GM23338 (cell line): ENCODE results near the gene IL15RA. TPM values are rescaled to one million over a fixed set of nuclear protein-coding genes. Genes with fewer than 3 reads are reported as not detected.

Experiments used
- ATAC-seq: fragments of 200-7000 bp; cut with Tn5 transposase; 3 replicates; pipeline ENCODE4 v1.9.1; 2020
- DNase-seq: peaks from one replicate; pipeline ENCODE4 v3.0.0-alpha.2; 2015; ENCODE audit warnings: low spot score
- H2AFZ ChIP-seq: fragments of 200-600 bp; sonication (generic); 2 replicates; pipeline ENCODE4 v1.8.0; 2016; ENCODE audit warnings: antibody characterized with exemption, mild to moderate bottlenecking, moderate library complexity
- H3F3A ChIP-seq: fragments of 200-600 bp; sonication (generic); replicated peaks from 2 replicates; pipeline ENCODE4 v1.8.0; 2017; ENCODE audit warnings: antibody characterized with exemption, mixed run types, low read depth
- H3K27ac ChIP-seq: fragments of 200-600 bp; sonication (generic); 2 replicates; pipeline ENCODE4 v1.6.1; 2016; ENCODE audit warnings: low read depth
- H3K27me3 ChIP-seq: fragments of 200-600 bp; sonication (generic); 2 replicates; pipeline ENCODE4 v1.8.0; 2016; ENCODE audit warnings: mild to moderate bottlenecking, mixed run types, moderate library complexity; ENCODE audit not compliant: insufficient read depth
- H3K36me3 ChIP-seq: fragments of 200-600 bp; sonication (generic); 2 replicates; pipeline ENCODE4 v1.8.0; 2016; ENCODE audit warnings: mild to moderate bottlenecking; ENCODE audit not compliant: insufficient read depth
- H3K4me1 ChIP-seq: fragments of 200-600 bp; sonication (generic); 2 replicates; pipeline ENCODE4 v1.8.0; 2016; ENCODE audit warnings: mild to moderate bottlenecking, moderate library complexity; ENCODE audit not compliant: insufficient read depth
- H3K4me2 ChIP-seq: fragments of 200-600 bp; sonication (generic); 2 replicates; pipeline ENCODE4 v1.7.1; 2017; ENCODE audit warnings: mixed run types
- H3K4me3 ChIP-seq: fragments of 200-600 bp; sonication (generic); 2 replicates; pipeline ENCODE4 v1.6.1; 2016; ENCODE audit warnings: mixed run types
- H3K79me2 ChIP-seq: fragments of 200-600 bp; sonication (generic); replicated peaks from 2 replicates; pipeline ENCODE4 v1.8.0; 2017; ENCODE audit warnings: mild to moderate bottlenecking; ENCODE audit not compliant: insufficient read depth
- H3K9me2 ChIP-seq: fragments of 200-600 bp; sonication (generic); 2 replicates; pipeline ENCODE4 v1.8.0; 2017; ENCODE audit not compliant: insufficient read depth
- H4K20me1 ChIP-seq: fragments of 200-600 bp; sonication (generic); replicated peaks from 2 replicates; pipeline ENCODE4 v1.8.0; 2017; ENCODE audit warnings: mild to moderate bottlenecking; ENCODE audit not compliant: insufficient read depth
- H3K27ac Mint-ChIP-seq: 2 replicates; pipeline ENCODE4 v1.8.0; 2020; ENCODE audit warnings: inconsistent platforms, mild to moderate bottlenecking, moderate library complexity, mixed read lengths
- H3K27me3 Mint-ChIP-seq: 3 replicates; pipeline ENCODE4 v1.8.0; 2022; ENCODE audit warnings: low read depth, mild to moderate bottlenecking, moderate library complexity, mixed read lengths, inconsistent platforms; ENCODE audit not compliant: insufficient read depth, poor library complexity
- H3K36me3 Mint-ChIP-seq: 3 replicates; pipeline ENCODE4 v1.8.0; 2021; ENCODE audit warnings: low read depth, mild to moderate bottlenecking, inconsistent platforms, moderate library complexity, mixed read lengths
- H3K4me1 Mint-ChIP-seq: 3 replicates; pipeline ENCODE4 v1.8.0; 2020; ENCODE audit warnings: mild to moderate bottlenecking, inconsistent platforms, mixed read lengths
- H3K4me3 Mint-ChIP-seq: 3 replicates; pipeline ENCODE4 v1.8.0; 2021; ENCODE audit warnings: moderate library complexity, mild to moderate bottlenecking, inconsistent platforms, mixed read lengths
- H3K9me3 Mint-ChIP-seq: 3 replicates; pipeline ENCODE4 v1.8.0; 2020; ENCODE audit warnings: moderate library complexity, mild to moderate bottlenecking, inconsistent platforms, mixed read lengths
- CREB1 ChIP-seq: fragments of 250-450 bp; sonication (Bioruptor Pico); IDR thresholded peaks from 2 replicates; pipeline ENCODE4 v1.5.0; 2020; ENCODE audit warnings: low read depth, mild to moderate bottlenecking, moderate library complexity
- CTCF ChIP-seq, 2 experiments: fragments of 200-600 bp in 1 of 2; sonication (generic) in 1 of 2; conservative IDR thresholded peaks; 2 replicates each; pipeline versions ENCODE4 v1.5.1 to v1.6.1; 2016 to 2017; ENCODE audit warnings: antibody characterized with exemption in 2 of 2, low read depth in 2 of 2, mild to moderate bottlenecking in 2 of 2, moderate library complexity in 1 of 2
- EZH2 ChIP-seq: fragments of 200-600 bp; sonication (generic); IDR thresholded peaks from one replicate; pipeline ENCODE4 v1.8.0; 2017; ENCODE audit warnings: antibody characterized with exemption, mild to moderate bottlenecking, low read depth; ENCODE audit not compliant: unreplicated experiment
- EZH2phosphoT487 ChIP-seq: fragments of 200-600 bp; sonication (generic); IDR thresholded peaks from one replicate; pipeline ENCODE4 v1.8.1; 2018; ENCODE audit warnings: antibody characterized with exemption; ENCODE audit not compliant: unreplicated experiment
- NANOG ChIP-seq: IDR thresholded peaks from 2 replicates; pipeline ENCODE4 v1.6.1; 2016; ENCODE audit warnings: antibody characterized with exemption, borderline replicate concordance
- POLR2AphosphoS5 ChIP-seq: IDR thresholded peaks from 2 replicates; pipeline ENCODE4 v1.6.1; 2016; ENCODE audit warnings: antibody characterized with exemption, low read depth
- REST ChIP-seq: IDR thresholded peaks from one replicate; pipeline ENCODE4 v1.6.1; 2018; ENCODE audit warnings: antibody characterized with exemption; ENCODE audit not compliant: unreplicated experiment
- STAT1 ChIP-seq: IDR thresholded peaks from one replicate; pipeline ENCODE4 v1.6.1; 2016; ENCODE audit warnings: antibody characterized with exemption; ENCODE audit not compliant: unreplicated experiment
- ZNF114 ChIP-seq: fragments of 250-450 bp; sonication (Bioruptor Pico); IDR thresholded peaks from 2 replicates; pipeline ENCODE4 v1.5.0; 2020; ENCODE audit warnings: mild to moderate bottlenecking, moderate library complexity
- ZNF331 ChIP-seq: fragments of 250-450 bp; sonication (Bioruptor Pico); IDR thresholded peaks from 2 replicates; pipeline ENCODE4 v1.5.0; 2020; ENCODE audit warnings: low read depth, mild to moderate bottlenecking, moderate library complexity
- polyA plus RNA-seq: library from polyadenylated mRNA; unstranded; fragments of >200 nt; fragmentation: Nextera tagmentation; extraction: Ambion mirVana; gene quantifications from 2 replicates; pipeline ENCODE4 v1.2.1, GENCODE V29; 2016
- total RNA-seq: library from RNA; depleted of rRNA; stranded (reverse); fragments of >200 nt; shearing (Covaris generic); gene quantifications from 2 replicates; pipeline ENCODE4 v1.2.3, GENCODE V29; 2014
- TF ChIP-seq, protein P1 (sequence below): fragments of 250-450 bp; sonication (Bioruptor Pico); IDR thresholded peaks from 2 replicates; pipeline ENCODE4 v1.5.0; 2020; ENCODE audit warnings: mild to moderate bottlenecking, moderate library complexity

Gene IL15RA
- total and polyA plus RNA-seq, 2 experiments from 2014 or later: 1.6 to 2.2 TPM

- TF ChIP-seq CTCF (conservative IDR thresholded peaks at IDR 0.05; ENCODE audit: low read depth in 2 of 2): no peak
Measured at GRCh38 chr10:5991708-5992107, 14.4 kb upstream of the IL15RA start (continued).

DNA sequence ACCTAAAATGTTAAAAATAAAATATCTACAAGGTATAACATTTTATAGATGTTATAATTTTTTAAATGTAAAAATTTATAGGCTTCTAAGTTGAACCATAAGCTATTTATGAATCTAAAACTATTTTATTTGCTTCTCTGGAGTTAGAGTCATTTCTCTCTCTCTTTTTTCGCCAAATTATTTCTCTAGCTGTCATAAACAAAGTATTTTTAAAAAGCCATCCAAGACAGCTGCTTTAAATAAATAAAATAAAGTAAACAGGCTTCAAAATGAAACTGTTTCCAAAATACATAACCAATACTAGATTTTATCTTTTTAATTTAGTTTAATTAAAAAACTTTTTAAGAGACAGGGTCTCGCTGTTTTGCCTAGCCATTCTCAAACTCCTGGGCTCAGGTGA, 12.4 kb upstream of the IL15RA start:
- Histone ChIP-seq H2AFZ (no peak overlapping the region), H3K79me2 (no peaks in the 10 kb centered on the region), H3K9me2 (no peaks in the 10 kb centered on the region), H3K4me3 (no peak overlapping the region), H3K27me3 (no peaks in the 10 kb centered on the region), H3K27ac (no peak overlapping the region), H3K4me2 (no peak overlapping the region), H3K36me3 (no peaks in the 10 kb centered on the region), H3F3A (no peaks in the 10 kb centered on the region), H3K4me1 (no peaks in the 10 kb centered on the region), H4K20me1 (no peaks in the 10 kb centered on the region)
- no peak overlapping the region for H3K4me3 Mint-ChIP-seq
- H3K4me1 Mint-ChIP-seq: no peaks in the 10 kb centered on the region
- no peak overlapping the region for H3K27ac Mint-ChIP-seq
- peaks cover 5% of the 10 kb centered on the region; the same call in 2 of the 3 replicates for H3K36me3 Mint-ChIP-seq
- peaks cover 18% of the 10 kb centered on the region; the same call in 2 of the 3 replicates for H3K9me3 Mint-ChIP-seq
- no peak for ATAC-seq
- peaks cover 4% of the 10 kb centered on the region for H3K27me3 Mint-ChIP-seq
- no peak for DNase-seq
- TF ChIP-seq ZNF114 (CRISPR knock-in tag): no peak
- TF ChIP-seq, protein P1, sequence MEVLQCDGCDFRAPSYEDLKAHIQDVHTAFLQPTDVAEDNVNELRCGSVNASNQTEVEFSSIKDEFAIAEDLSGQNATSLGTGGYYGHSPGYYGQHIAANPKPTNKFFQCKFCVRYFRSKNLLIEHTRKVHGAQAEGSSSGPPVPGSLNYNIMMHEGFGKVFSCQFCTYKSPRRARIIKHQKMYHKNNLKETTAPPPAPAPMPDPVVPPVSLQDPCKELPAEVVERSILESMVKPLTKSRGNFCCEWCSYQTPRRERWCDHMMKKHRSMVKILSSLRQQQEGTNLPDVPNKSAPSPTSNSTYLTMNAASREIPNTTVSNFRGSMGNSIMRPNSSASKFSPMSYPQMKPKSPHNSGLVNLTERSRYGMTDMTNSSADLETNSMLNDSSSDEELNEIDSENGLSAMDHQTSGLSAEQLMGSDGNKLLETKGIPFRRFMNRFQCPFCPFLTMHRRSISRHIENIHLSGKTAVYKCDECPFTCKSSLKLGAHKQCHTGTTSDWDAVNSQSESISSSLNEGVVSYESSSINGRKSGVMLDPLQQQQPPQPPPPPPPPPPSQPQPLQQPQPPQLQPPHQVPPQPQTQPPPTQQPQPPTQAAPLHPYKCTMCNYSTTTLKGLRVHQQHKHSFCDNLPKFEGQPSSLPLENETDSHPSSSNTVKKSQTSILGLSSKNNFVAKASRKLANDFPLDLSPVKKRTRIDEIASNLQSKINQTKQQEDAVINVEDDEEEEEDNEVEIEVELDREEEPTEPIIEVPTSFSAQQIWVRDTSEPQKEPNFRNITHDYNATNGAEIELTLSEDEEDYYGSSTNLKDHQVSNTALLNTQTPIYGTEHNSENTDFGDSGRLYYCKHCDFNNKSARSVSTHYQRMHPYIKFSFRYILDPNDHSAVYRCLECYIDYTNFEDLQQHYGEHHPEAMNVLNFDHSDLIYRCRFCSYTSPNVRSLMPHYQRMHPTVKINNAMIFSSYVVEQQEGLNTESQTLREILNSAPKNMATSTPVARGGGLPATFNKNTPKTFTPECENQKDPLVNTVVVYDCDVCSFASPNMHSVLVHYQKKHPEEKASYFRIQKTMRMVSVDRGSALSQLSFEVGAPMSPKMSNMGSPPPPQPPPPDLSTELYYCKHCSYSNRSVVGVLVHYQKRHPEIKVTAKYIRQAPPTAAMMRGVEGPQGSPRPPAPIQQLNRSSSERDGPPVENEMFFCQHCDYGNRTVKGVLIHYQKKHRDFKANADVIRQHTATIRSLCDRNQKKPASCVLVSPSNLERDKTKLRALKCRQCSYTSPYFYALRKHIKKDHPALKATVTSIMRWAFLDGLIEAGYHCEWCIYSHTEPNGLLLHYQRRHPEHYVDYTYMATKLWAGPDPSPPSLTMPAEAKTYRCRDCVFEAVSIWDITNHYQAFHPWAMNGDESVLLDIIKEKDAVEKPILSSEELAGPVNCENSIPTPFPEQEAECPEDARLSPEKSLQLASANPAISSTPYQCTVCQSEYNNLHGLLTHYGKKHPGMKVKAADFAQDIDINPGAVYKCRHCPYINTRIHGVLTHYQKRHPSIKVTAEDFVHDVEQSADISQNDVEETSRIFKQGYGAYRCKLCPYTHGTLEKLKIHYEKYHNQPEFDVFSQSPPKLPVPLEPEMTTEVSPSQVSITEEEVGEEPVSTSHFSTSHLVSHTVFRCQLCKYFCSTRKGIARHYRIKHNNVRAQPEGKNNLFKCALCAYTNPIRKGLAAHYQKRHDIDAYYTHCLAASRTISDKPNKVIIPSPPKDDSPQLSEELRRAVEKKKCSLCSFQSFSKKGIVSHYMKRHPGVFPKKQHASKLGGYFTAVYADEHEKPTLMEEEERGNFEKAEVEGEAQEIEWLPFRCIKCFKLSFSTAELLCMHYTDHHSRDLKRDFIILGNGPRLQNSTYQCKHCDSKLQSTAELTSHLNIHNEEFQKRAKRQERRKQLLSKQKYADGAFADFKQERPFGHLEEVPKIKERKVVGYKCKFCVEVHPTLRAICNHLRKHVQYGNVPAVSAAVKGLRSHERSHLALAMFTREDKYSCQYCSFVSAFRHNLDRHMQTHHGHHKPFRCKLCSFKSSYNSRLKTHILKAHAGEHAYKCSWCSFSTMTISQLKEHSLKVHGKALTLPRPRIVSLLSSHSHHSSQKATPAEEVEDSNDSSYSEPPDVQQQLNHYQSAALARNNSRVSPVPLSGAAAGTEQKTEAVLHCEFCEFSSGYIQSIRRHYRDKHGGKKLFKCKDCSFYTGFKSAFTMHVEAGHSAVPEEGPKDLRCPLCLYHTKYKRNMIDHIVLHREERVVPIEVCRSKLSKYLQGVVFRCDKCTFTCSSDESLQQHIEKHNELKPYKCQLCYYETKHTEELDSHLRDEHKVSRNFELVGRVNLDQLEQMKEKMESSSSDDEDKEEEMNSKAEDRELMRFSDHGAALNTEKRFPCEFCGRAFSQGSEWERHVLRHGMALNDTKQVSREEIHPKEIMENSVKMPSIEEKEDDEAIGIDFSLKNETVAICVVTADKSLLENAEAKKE (CRISPR knock-in tag): no peak
- no peak for TF ChIP-seq POLR2AphosphoS5
- TF ChIP-seq CTCF (conservative IDR thresholded peaks at IDR 0.05; ENCODE audit: low read depth in 2 of 2): no peak
- TF ChIP-seq EZH2phosphoT487: no peak
- no peak for TF ChIP-seq ZNF331 (CRISPR knock-in tag)
- no peak for TF ChIP-seq CREB1 (CRISPR knock-in tag)
- TF ChIP-seq STAT1: no peak
- TF ChIP-seq EZH2: no peak
- no peak for TF ChIP-seq REST
- TF ChIP-seq NANOG: no peak
